Measurements from ENCODE around the gene PDSS2. TPM values are rescaled to one million over a fixed set of nuclear protein-coding genes. Genes with fewer than 3 reads are reported as not detected.

Gene PDSS2
- total RNA-seq, 4 donors from 2014 or later: 18.6 to 32.3 (median 25.6) TPM

DNA sequence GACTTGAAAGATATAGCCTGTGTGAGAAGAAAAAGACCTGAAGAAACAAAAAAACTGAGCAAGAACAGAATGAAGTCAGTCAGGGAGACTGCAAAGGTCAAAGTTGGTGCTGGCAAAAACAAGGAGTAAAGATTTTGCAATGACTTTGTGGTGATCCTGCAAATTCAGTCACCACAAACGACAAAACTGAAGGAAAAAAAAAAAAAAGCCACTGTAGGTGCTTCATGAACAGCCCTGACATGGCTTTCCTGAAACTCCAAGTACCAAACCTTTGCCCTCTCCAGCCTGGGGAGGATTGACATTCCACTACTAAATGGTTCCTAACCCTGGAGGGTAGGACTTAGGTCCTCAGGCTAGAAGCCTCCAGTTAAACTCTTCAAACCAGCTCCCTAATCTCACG is 229.3 kb downstream of the PDSS2 start:
- no peaks in the 10 kb centered on the region for H3K27me3 ChIP-seq
- H3K27ac ChIP-seq: no peak overlapping the region
- H3K4me3 ChIP-seq (replicated peaks in 1 of 3): no peak overlapping the region
- intact Hi-C loops (cut with DNase I): loop anchor here (10.0 kb wide), 1 partner anchor 205 kb away; the partner anchor contains the start of gene MTRES1
- H3K4me1 ChIP-seq: peaks cover 9 to 25% of the 10 kb centered on the region in 2 donors
- H3K9me3 ChIP-seq: no peaks in the 10 kb centered on the region
- WGBS, 2 donors: 77 to 79% methylated on average over 2 of the region's 2 CpGs
- TF ChIP-seq POLR2A (IDR thresholded peaks at IDR 0.05) (no peak), CTCF (IDR thresholded peaks at IDR 0.05) (no peak)
- no peak for DNase-seq
- no peaks in the 10 kb centered on the region for H3K36me3 ChIP-seq

GRCh38 chr6:107228754-107229153 is 230.6 kb downstream of the PDSS2 start:
- Histone ChIP-seq H3K4me3 (replicated peaks in 1 of 3) (no peak overlapping the region), H3K9me3 (no peaks in the 10 kb centered on the region), H3K4me1 (peaks cover 7 to 21% of the 10 kb centered on the region in 2 donors), H3K27ac (no peak overlapping the region), H3K36me3 (no peaks in the 10 kb centered on the region), H3K27me3 (no peaks in the 10 kb centered on the region)
- TF ChIP-seq POLR2A (IDR thresholded peaks at IDR 0.05): no peak
- TF ChIP-seq CTCF (IDR thresholded peaks at IDR 0.05): no peak
- intact Hi-C loops (cut with DNase I): no loop called here
- no peak for DNase-seq
- WGBS, 2 donors: 92 to 97% methylated on average over 1 of the region's 1 CpG

DNA sequence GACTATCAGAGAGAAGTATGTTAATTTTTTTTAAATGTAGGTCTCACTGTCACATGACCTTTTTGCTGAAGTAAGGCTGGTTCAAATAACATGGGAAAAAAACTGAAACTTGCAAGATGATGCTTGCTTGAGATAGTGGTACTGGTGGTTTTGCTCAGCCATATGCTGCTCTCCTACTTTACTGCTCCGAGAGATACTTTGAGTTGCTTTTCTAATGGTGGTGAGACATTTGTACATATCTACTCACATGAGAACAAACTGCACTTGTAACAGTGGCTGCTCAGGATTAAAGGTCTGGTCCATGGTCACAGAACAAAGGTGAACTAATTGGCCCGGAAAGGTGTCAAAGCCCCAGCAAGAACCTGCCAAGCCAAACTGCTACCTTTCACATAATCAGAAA is 237.8 kb downstream of the PDSS2 start:
- intact Hi-C loops (cut with DNase I): no loop called here
- WGBS, 2 donors: 91 to 96% methylated on average over 2 of the region's 2 CpGs
- DNase-seq: no peak
- H3K27ac ChIP-seq: no peak overlapping the region
- no peaks in the 10 kb centered on the region for H3K27me3 ChIP-seq
- no peaks in the 10 kb centered on the region for H3K9me3 ChIP-seq
- no peaks in the 10 kb centered on the region for H3K36me3 ChIP-seq
- H3K4me1 ChIP-seq: no peaks in the 10 kb centered on the region
- no peak overlapping the region for H3K4me3 ChIP-seq (replicated peaks in 1 of 3)
- TF ChIP-seq CTCF (IDR thresholded peaks at IDR 0.05) (no peak), POLR2A (IDR thresholded peaks at IDR 0.05) (no peak)

DNA sequence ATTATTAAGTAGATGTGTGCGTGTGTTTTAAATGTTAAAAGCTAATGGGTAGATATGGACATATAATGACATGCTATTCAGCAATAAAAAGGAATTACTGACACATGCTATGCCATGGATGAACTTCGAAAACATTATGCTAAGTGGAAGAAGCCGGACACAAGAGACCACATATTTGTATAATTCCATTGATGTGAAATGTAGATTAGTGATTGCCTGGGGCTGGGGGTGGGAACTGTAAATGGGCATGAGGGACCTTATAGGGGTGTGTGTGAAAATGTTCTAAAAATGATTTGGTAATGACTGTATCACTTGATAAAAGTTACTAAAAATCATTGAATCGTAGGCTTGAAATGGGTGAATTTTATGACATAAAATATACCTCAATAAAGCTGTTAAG is 239.5 kb downstream of the PDSS2 start:
- WGBS, 2 donors: 96 to 97% methylated on average over 4 of the region's 4 CpGs
- TF ChIP-seq POLR2A (IDR thresholded peaks at IDR 0.05): no peak
- TF ChIP-seq CTCF (IDR thresholded peaks at IDR 0.05): no peak

GRCh38 chr6:107218142-107218541 is 241.2 kb downstream of the PDSS2 start:
- WGBS, 2 donors: 48 to 49% methylated on average over 2 of the region's 2 CpGs
- Histone ChIP-seq H3K4me1 (no peaks in the 10 kb centered on the region), H3K4me3 (replicated peaks in 1 of 3) (no peak overlapping the region), H3K27me3 (no peaks in the 10 kb centered on the region), H3K36me3 (no peaks in the 10 kb centered on the region), H3K9me3 (no peaks in the 10 kb centered on the region), H3K27ac (no peak overlapping the region)
- DNase-seq: no peak
- TF ChIP-seq CTCF (IDR thresholded peaks at IDR 0.05) (no peak), POLR2A (IDR thresholded peaks at IDR 0.05) (no peak)
- intact Hi-C loops (cut with DNase I): no loop called here

More for the DNA sequence above, 239.5 kb downstream of the PDSS2 start:
- H3K4me1 ChIP-seq: no peaks in the 10 kb centered on the region
- no peak overlapping the region for H3K27ac ChIP-seq
- no peak overlapping the region for H3K4me3 ChIP-seq (replicated peaks in 1 of 3)
- no peaks in the 10 kb centered on the region for H3K36me3 ChIP-seq
- H3K27me3 ChIP-seq: no peaks in the 10 kb centered on the region
- H3K9me3 ChIP-seq: no peaks in the 10 kb centered on the region
- no peak for DNase-seq
- intact Hi-C loops (cut with DNase I): no loop called here
